Measurements from ENCODE around the gene GALNT18.

DNA sequence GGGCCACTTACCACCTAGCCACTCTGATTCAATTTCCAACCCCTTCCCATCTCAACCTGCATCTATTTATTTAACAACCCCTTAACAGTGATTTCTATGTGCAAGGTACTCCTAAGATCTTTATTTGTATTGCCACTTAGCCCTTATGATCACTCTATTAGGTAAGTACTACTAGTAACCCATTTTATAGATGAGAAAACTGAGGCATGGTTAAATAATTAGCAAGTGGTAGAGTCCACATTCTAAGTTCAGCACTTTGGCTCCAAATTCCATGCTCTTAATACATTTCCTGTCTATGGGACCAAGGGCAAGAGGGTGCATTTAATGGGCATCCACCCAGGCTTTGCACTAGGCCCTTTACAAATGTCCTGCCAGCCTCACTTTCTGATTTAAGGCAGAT is 230.6 kb downstream of the GALNT18 start:
- TF ChIP-seq, protein P1, sequence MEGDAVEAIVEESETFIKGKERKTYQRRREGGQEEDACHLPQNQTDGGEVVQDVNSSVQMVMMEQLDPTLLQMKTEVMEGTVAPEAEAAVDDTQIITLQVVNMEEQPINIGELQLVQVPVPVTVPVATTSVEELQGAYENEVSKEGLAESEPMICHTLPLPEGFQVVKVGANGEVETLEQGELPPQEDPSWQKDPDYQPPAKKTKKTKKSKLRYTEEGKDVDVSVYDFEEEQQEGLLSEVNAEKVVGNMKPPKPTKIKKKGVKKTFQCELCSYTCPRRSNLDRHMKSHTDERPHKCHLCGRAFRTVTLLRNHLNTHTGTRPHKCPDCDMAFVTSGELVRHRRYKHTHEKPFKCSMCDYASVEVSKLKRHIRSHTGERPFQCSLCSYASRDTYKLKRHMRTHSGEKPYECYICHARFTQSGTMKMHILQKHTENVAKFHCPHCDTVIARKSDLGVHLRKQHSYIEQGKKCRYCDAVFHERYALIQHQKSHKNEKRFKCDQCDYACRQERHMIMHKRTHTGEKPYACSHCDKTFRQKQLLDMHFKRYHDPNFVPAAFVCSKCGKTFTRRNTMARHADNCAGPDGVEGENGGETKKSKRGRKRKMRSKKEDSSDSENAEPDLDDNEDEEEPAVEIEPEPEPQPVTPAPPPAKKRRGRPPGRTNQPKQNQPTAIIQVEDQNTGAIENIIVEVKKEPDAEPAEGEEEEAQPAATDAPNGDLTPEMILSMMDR (IDR thresholded peaks at IDR 0.05): no peak
- TF ChIP-seq POLR2A (IDR thresholded peaks at IDR 0.05): no peak
- TF ChIP-seq POLR2AphosphoS5 (IDR thresholded peaks at IDR 0.05; ENCODE audit: insufficient read depth in 1 of 2, low read depth in 1 of 2): no peak
